NCI-H2196 treated with DMSO at 0.1 percent for 48 hours (cell line): Measurements from ENCODE around the gene RGS9BP.
"Not testable (repeated sequence)": the region's sequence is repeated elsewhere in the genome, so short reads cannot be mapped to it uniquely, and the experiment has no call there.

Experiments used
- DNase-seq: peaks from one replicate; lab custom pipeline; 2025; ENCODE audit not compliant: unreplicated experiment; lab: John Stamatoyannopoulos, UW

The RGS9BP gene

DNA sequence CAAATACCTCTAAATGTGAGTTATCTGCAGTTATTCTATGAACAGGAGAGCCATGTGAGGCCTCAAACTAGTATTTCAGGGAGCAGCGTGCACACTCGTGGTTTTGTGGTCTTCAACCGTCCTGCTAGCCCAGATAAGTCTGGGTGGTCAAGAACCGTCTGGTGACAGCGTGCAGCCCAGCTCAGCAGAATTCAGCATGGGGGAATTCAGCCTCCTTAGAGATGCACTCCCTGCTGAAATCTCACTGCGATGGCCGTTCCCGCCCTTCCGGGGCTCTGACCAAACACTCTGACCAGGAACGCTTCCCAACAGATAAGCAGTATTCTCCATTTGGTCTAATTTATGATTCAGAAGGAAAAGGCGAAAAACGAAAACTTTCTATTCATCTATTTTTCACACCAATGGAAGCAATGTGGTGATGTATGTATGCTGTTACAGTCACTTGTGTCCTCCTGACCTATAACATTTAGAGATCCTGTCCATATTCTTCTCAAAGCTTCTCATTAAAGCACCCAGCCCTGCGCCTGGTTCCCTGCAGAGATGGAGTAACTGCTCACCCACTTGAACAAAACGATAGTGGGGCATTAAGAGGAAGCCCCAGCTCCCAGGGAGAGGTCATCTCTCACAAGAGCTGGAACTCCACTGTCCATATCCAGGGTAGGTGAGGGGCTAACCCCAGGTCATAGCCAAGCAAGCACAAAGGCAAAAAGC lies 3.6 kb upstream of the RGS9BP start:
- no peak for DNase-seq

DNA sequence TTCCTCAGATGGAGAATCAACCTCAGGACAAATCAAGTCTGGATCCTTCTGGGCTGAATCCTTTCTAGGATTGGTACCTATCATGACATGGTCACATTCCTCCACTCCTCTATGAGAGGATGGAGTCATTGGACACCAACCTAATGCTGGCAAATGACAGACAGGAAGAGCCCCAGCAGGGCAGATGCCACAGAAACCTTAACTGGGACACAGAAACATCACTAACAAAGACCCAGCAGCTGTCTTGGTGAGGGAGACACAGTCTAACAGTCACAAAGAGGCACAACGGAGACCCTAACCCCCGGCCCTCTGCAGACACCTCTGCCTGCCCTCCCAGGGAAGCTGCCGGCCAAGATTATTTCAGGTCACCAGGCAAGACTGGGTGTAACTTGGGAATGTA lies 2.8 kb upstream of the RGS9BP start:
- DNase-seq, result no peak

DNA sequence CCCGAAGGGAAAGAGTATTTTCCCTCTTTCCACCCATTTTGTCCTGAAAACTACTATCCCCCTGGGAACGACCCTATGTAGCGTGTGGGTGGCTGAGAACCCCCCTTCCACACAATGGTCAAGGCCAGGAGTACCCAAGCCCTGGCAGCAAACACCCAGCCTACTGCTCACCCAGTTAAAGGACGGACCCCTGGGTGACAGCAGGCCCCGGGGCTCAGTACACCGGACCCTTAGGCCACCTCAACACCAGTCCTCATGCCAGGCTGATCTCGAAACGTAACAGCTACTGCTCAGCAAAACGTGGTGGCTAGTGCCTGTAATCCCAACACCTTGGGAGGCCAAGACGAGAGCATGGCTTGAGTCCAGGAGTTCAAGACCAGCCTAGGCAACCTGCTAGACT lies 2.1 kb upstream of the RGS9BP start:
- no peak for DNase-seq

DNA sequence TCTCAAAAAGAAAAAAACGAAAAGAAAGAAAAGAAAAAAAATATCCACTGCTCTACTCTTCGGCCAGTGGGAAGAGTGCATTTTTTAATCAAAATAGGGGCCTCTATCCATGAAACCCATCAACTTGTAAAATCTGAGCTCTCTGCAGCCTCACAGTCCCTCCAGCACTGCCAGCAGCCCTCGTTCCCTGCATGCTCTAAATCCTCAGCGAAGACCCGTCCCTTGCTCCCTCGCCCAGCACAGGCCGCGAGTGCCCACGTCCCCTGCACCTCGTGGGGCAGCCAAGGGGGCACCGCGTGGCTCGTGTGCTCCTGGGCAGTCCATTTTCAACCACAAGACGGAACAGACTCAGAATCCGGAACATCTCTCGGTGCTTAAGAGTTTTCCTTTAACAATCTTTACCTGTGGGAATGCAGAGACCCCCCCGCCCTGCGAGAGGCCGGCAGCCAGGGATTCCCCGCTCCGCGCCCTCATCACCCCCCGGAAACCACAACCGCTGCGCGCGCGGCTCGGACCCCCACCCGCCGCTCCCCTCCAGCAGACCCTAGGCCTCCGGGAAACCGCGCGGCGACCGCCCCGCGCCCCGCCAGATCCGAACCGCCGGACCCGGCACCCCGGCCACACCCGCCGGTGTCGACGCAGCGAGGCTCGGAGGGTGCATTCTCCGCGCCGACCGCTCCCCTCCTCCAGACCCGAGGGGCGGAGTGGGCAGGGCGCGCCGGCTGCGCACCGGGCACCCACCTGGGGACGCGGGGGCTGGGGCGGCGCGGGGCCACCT lies 1.3 kb upstream of the RGS9BP start:
- DNase-seq, result no peak

DNA sequence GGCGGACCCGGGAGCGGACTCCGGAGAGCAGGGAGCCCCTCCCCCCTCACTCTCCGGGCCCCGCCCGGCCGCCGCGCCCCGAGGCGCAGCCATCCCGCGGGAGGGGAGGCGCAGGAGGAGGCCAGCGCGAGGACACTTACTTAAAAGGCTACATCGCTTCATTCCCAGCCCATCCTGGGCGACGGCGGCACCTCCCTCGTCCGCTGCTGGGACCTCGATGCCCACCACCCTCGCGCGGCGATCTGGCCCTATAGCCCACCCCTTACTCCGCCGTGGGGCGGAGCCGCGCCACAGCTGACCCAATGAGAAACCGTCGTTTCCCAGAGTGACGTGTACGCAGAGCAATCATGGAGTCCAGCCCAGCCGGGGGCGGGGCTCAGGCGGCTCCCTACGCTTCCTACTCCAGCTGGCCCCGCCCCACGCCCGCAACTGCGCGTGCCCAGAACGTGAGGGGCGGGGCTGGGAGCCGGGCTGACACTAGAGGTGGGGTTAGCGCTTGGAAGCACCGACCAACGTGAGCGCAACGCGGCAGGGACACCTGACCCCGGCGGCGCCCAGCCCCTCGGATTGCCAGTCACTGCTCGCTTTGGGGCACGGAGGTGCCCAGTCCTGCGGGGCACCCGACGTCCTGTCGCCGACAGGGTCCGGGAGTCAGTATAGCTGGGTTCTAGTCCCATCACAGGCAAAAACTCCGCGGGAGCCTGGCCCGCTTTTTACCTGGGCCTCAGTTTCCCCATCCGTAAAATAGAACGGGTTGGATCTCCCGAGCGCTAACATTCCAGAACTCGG lies 523 bp upstream of the RGS9BP start, which contains the start of gene ANKRD27:
ANKRD27 (minus strand) TSS at position 250 of the 789 bp plus-strand sequence. CDS start 16,165 bp downstream, outside the sequence.
- peak; percentile 96 for DNase-seq

DNA sequence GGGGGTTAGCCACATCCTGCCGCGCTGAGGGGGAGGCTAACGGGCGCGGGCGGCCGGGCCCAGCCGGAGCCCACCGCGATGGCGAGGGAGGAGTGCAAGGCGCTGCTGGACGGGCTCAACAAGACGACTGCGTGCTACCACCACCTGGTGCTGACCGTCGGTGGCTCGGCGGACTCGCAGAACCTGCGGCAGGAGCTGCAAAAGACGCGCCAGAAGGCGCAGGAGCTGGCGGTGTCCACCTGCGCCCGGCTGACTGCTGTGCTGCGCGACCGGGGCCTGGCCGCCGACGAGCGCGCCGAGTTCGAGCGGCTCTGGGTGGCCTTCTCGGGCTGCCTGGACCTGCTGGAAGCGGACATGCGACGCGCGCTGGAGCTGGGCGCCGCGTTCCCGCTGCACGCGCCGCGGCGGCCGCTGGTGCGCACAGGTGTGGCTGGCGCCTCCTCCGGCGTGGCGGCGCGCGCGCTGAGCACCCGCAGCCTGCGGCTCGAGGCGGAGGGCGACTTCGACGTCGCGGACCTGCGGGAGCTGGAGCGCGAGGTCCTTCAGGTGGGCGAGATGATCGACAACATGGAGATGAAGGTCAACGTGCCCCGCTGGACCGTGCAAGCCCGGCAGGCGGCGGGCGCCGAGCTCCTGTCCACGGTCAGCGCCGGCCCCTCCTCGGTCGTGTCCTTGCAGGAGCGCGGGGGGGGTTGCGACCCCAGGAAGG lies 692 bp downstream of the RGS9BP start:
- DNase-seq, result no peak

DNA sequence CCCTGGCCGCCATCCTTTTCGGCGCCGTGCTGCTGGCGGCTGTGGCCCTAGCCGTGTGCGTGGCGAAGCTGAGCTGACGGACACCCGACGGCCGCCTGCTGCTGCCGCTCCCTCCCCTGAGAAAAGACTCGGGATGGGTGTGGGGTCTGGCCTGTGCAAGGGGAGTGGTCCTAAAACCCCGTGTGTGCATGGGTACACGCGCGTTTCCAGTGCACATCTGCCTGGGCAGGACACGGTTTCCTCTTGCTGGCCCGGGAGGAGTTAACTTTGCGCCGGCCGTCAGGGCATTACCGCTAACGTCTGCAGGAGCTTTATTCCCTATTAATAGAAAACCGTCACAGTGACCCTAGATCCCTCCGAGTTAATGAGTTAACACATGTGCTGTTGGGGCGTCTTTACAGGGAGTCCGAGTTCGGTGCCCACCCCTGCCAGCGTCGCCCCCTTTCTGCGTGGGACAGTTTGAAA lies 1.3 kb downstream of the RGS9BP start:
- DNase-seq, result no peak

DNA sequence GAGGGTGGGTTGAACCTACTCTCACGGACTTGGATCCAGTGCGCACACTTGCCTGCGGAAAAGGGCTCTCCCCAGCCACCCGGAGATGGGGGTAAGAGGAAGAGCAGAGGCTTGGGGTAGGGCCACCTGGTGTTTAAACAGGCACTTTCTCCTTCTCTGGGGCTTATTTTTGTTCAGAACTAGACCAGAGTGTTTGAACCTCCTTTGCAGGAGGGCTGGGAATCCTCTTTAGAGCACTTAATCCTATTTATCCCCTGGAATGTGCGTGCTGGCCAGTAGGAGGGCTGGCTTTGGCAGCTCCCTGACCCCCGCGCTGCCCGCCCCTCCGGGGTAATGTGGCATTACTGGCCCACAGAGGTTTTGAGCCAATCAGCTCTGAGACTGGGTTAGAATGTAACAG lies 2.0 kb downstream of the RGS9BP start:
- DNase-seq, result no peak

DNA sequence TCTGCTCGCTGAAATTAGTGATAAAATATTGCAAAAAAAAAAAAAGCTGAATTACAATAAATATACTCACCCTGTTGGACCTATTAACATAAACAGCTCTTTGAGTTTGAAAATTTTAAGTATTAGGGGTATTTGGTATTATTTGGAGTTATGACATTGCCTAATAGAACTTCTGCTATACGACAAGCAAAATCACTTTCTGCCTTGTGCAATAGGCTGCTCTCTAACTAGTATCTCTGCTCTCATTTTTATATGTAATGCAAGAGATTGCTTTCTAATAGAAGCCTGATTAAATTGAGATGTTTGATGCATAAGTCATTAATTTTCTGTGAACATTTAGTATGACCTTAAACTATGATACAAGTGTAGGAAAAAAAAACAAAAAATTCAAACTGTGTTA lies 5.3 kb downstream of the RGS9BP start:
- no peak for DNase-seq

DNA sequence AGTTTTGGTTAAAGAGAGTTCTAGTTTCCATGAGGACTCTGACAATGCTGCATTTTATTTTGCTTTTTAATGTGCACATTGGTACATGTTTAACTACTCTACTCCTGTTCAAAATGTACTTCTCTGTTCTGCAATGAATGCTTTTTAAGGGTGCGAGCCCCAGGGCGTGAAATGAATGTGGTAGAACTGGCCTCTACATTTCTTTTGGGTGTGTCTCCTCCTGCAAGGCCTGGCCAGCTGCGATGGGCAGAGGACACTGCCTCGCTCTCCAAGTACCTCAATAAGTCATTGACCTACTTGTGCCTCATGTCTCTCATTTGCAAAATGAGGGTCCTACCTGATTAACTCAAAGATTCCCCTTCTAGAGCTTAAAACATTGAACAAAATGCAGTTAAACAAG lies 6.7 kb downstream of the RGS9BP start:
- no peak for DNase-seq

DNA sequence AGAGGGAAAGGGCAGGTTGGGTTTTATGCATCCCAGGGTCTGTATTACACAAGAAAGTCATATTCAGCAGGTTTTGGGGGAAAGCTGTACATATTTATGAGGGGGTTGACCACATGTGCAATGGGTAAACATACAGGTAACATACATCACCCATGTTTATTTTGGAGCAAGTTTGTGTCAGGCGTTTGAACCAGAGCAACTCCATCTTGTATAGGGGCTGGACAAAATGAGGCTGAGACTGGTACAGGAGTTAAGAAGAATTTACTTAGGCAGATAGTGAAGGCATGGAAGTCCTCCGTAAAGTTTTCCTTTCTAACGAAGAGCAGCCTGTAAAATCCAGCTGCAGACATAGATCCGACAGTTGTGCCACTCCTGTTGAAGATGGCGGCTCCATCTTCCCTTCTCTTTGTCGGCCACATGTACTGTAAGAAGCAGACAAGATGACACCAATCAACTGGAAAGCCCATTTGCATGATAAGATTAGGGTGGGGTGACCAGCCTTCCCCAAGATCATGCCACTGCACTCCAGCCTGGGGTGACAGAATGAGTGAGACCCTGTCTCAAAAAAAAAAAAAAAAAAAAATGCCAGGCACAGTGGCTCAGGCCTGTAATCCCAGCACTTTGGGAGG lies 11.3 kb downstream of the RGS9BP start:
- no peak for DNase-seq

DNA sequence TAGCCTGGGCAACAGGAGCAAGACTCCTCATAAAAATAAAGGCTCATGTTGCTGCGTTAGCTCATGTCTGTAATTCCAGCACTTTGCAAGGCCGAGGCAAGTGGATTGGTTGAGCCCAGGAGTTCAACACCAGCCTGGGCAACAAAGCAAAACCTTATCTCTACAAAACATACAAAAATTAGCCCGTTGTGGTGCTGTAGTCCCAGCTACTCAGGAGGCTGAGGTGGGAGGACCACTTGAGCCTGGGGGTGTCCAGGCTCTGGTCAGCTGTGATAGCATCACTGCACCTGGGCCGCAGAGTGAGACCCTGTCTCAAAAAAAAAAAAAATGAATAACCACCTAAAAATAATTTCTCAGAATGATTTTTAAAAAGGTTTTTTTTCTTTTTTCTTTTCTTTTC lies 12.0 kb downstream of the RGS9BP start:
- DNase-seq, result no peak

DNA sequence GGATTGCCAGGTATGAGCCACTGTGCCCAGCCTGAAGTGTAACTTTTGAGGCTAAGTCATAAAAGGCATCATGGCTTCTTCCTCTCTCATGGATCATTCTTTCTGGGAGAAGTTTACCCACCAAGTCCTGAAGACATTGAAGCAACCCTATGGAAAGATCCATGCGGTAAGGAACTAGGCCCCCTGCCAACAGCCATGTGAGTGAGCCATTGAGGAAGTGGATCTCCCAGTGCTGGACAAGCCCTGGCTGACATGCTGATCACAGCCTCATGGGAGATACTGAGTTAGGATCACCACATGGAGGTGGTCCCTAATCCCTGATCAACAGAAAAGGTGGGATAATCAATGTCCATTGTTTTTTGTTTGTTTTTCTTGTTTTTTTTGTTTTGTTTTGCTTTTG lies 12.7 kb downstream of the RGS9BP start:
- DNase-seq, result no peak

DNA sequence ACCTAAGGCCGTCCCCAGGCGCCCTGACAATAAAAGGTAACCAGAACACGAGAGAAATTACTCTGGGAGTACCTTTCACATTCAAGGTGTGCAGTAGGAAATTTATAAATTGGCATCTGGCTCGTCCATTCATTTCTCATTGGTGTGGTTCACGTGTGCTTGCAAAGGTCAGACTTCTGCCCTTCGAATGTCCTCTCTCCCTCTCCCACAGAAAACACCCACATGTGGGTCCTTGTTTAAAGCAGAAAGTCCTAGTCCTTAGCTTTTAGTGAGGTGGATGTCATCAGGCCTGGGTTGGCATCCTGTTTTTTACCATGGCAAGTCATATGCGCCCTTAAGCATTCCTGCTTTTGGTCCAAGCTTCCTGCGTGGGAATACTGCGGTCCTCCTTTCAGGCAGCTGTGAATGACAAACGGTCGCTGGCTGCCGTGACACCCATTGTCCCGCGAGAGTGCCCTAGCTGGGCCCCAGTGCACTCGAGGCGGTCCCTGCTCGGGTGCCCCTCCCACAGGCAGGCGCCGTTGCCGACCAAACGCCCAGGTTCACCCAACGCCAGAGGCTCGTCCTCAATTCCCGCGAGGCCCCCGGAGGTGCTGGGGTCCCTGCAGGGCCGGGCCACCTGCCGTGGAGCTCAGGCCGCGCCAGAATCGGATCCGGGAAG lies 15.8 kb downstream of the RGS9BP start, which contains the start of gene NUDT19:
NUDT19 (plus strand) TSS at position 531 of the 661 bp plus-strand sequence. CDS start 140 bp downstream, outside the sequence.
- DNase-seq, result peak; percentile 53

DNA sequence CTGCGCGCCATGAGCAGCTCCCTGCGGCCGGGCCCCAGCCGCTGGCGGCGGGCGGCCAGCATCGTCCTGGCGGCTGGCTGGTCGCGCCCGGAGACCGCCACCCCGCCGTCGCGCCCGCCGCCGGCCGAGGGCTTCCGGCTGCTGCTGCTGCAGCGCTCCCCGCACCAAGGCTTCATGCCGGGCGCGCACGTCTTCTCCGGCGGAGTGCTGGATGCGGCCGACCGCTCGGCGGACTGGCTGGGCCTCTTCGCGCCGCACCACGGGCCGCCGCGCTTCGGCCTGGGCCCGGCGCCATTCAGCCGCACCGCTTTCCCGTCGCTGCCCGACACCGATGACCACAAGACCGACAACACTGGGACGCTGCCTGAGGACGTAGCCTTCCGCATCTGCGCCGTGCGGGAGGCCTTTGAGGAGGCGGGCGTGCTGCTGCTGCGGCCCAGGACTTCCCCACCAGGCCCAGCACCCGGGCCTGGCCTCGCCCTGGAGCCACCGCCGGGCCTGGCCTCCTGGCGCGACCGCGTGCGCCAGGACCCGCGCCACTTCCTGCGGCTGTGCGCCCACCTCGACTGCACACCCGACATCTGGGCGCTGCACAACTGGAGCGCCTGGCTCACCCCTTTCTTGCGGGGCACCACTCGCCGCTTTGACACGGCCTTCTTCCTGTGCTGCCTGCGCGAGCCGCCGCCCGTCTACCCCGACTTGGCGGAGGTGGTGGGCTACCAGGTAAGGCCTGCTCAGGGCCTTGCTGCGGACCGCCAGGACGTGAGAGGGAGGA lies 16.5 kb downstream of the RGS9BP start:
- no peak for DNase-seq

DNA sequence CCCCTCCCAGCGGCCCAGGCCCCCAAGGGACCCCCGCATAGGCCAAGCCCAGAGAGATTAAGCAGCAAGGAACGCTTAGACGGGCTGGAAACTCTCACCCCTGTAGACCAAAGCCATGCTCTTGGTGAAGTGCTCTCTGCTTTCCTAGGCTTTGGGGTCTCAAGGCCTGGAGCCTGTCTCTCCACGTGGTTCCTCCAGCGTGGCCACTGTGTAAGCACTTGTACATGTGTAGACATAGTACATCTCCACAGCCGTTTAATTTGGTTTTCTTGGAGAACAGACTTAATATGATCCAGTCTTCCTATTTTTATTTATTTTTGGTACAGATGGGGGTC lies 17.0 kb downstream of the RGS9BP start:
- no peak for DNase-seq

DNA sequence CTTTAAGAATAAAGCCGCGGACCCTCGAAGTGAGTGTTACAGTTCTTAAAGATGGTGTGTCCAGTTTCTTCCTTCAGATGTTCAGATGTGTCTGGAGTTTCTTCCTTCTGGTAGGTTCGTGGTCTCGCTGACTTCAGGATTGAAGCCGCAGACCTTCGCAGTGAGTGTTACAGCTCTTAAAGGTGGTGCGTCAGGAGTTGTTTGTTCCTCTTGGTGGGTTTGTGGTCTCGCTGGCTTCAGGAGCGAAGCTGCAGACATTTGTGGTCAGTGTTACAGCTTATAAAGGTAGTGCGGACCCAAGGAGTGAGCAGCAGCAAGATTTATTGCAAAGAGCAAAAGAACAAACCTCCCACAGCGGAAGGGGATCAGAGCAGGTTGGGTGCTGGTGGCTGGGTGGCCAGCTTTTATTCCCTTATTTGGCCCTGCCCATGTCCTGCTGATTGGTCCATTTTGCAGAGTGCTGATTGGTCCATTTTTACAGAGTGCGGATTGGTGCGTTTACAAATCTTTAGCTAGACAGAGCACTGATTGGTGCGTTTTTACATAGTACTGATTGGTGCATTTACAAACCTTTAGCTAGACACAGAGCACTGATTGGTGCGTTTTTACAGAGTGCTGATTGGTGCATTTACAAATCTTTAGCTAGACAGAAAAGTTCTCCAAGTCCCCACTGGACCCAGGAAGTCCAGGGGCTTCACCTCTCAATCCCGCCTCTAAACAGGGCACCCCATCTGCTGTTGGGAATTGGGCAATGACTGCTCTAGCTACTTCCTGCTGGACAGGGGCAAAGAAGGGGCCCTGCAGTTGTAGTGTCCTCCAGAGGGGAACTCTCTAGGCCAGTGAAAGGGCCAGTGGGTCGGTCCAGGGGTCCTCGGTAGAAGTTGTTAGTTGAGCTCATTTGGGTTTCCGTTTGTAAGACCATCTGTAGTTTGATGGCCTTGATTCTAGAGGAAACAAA lies 17.8 kb downstream of the RGS9BP start:
- DNase-seq, result not testable (repeated sequence)

DNA sequence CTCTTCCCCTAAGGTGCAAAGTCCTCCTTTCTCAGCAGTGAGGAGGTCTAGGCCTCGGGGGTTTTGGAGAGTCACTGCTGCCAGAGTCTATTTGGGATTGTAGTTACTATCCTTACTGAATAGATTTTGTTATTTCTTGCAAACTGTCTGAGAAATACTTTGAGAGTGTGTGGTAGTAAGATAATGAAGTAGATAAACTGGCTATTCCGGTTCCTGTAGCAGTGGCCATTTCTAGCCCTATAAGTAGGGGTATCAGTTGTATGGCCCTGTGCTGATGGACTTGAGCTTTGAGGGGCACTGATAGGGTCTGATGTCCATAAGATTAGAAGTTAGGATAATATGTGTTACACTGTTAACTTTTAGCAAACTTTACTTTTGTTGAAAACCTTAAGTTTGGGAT lies 18.7 kb downstream of the RGS9BP start:
- not testable (repeated sequence) for DNase-seq
